CD4-positive, alpha-beta T cell treated with Interleukin-17A for 4 hours (primary cell): ENCODE measurements around the gene KRT24.

ENCODE experiments used
- DNase-seq: peaks from one replicate; pipeline ENCODE4 v3.0.0-alpha.2; 2020; ENCODE audit warnings: mixed read lengths

The KRT24 gene

GRCh38 chr17:40687106-40687505 is 16.4 kb downstream of the KRT24 start:
- DNase-seq: no peak

- no peak for DNase-seq
Observed at GRCh38 chr17:40686192-40686591, 17.4 kb downstream of the KRT24 start.

GRCh38 chr17:40680998-40681397 is 22.6 kb downstream of the KRT24 start:
- no peak for DNase-seq

DNA sequence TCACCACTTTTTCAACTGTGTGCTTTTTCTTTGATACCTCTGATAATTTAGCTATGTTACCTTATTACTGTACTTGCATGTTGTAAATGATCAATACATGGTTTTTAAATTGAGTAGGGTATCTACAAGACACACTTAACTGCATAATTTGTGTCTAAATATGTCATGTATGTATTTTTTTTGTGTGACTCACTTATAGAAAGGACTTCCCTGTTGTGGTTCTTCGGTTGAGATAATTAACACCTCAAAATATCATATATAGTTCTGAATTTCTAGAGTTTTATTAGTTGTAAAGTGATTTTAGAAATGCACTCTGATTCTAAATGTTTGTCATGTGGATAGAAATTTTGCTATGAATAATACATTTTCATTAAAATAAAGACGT is 24.0 kb downstream of the KRT24 start:
- no peak for DNase-seq

- DNase-seq: no peak
Observed at GRCh38 chr17:40678902-40679522, 24.5 kb downstream of the KRT24 start.

DNA sequence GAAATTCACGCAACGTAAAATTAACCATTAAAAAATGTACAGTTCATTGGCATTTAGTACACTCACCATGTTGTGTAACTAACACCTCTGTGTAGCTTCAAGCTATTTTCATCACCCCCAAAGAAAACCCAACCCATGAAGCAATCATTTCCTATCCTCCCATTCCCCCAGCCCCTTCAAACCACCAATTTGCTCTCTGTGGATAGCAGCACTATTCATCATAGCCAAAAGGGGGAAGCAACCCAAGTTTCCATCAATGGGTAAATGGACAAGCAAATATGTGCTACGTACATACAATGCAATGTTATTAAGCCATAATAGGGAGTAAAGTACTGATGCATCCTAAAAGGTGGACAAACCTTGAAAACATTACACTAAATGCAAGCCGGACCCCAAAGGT is 27.6 kb downstream of the KRT24 start:
- DNase-seq: no peak

DNA sequence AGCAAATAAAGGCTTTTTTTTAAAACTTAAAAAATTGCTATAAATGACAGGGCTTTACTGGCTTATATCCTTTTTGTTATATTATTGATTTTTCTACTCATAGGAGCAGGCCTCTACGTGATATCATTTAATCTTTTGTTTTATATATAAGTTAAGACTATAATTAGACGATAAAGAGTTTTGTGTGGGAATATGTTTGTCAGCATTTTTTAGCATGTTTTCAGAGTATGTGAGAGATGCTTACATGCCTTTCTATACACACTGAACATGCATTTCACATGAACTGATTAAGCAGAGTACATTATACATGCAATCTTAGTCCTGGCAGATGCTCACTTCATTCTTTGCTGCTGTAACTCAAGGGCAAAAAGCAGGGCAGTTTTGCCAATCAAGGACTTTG is 30.9 kb downstream of the KRT24 start:
- DNase-seq: no peak

DNA sequence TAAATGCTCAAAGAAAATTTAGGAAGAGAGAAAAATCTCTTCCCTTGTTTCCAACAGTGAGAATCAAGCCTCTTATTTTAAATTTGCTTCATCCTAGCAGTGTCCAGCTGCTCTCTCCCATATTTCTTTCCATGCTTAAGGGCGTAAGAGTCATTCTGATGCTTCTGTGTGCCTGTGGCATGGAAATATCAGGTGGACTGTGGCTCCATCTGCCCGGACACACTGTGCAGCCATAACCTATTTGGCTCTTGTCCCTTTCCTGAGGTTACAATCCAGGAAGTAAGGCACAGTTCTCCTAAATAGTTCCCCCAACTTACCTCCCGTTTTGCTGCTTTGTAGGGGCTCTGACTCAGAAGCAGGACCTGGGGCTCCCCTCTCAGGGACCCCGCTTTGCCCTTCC is 32.3 kb downstream of the KRT24 start:
- no peak for DNase-seq

- DNase-seq: no peak
Observed at GRCh38 chr17:40666331-40666730, 37.2 kb downstream of the KRT24 start.

DNA sequence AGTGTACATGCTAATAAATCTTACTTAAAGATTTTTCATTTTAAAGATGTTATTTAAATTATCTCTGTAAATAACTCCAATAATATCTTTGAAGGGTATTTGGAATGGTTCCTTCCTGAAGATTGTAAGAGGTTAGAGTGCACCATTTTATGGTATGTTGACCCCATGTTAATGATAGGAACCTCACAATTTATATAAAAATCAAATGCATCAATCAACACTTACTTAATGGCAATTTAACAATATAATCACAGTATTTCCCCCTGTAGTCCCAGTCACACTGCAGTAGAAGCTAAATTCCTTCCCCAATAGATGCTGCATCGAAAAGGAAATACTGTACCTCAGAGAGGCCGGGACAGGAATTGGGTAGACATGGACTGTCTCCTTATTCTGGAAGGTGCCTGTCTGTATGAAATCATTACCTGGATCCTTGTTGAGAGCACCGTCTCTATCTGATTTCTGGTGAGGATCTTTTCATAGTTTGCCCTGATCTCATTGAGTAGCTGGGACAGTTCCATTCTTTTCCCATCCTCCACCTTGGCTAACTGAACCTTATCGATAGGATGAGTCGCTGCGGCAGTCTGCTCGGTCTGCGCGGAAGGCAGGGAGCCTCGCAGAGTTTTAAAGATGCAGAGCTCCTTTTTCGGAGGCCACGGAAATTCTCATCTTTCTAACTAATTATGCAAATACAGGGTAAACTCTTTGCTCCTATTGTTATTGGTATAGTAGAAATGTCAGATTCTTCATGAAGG is 38.8 kb downstream of the KRT24 start, which contains the start of gene KRT222:
KRT222 (minus strand) TSS at position 596 of the 752 bp plus-strand sequence; CDS start at position 518, 78 bp downstream.
- DNase-seq: no peak

DNA sequence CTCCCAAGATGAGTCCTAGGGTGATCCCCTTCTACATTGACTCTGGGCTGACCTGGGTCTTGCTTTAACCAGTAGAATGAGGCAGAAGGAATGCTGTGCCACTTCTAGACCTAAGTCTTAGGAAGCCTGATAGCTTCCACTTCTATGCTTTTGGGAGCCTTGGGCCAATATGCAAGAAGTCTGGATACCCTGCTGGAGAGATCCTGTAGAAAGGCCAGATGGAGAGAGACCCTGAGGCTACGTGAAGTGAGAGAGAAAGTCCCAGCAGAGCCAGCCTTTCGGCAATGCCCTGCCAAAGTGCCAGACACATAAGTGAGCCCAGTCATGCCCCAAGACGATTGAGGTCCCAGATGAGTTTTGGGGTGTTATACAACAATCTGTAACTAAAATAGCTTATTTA is 40.3 kb downstream of the KRT24 start:
- DNase-seq: no peak

DNA sequence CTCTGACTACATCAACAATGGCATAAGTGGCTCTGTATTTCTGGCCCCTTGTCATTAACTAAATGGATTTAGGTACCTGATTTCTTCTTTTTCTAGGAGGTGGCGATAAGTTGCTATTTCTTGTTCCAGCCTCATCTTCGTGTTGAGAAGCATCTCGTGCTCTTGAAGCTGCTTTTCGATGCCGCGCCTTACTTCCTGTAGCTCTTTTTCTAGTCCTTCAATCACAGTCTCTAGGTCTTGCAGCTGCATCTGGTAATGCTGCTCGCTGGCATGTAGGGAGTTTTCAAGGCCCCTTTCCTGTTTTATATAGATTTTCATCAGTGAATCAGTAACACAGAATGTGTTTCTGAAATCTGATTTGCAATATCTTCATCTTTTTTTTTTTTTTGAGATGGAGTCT is 43.6 kb downstream of the KRT24 start:
- DNase-seq: peak; percentile 44

GRCh38 chr17:40658396-40658795 is 45.2 kb downstream of the KRT24 start:
- DNase-seq: no peak

- DNase-seq: no peak
Observed at GRCh38 chr17:40651939-40652338, 51.6 kb downstream of the KRT24 start.

DNA sequence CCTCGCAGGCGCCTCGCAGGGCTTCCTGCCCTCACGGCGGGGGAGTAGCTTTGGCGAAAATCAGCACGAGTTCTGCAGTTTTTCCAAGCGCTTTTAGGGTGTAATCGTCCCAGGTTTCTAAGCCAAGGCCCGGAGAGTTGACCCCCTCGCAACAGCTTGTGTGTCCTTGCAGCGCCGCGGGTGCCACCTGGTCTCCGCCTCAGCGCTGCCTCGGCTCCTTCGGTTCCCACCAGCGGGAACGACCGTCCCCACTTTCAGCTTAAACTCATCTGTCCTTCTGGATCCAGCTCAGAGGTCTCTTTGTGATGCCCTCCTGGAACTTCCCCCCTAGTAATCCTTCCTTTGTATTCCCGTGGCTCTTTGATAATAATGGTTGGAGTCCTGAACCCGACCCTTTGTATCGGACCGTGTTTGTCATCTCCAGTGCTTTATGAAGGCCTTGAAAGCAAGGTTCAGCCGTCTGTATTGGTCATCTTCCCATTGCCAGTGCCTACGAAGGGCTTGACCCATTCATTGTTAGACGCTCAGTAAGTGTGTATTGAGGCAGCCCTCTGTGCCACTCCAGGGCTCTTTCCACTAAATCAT is 55.1 kb downstream of the KRT24 start:
- no peak for DNase-seq
